HepG2 (cell line): ENCODE data around the gene QKI. TPM values are rescaled to one million over a fixed set of nuclear protein-coding genes. Genes with fewer than 3 reads are reported as not detected.

Experiments used
- ATAC-seq: fragments of 200-7000 bp; cut with Tn5 transposase; 3 replicates; pipeline ENCODE4 v1.9.1; 2020; ENCODE audit warnings: mild to moderate bottlenecking, moderate library complexity
- BruUV-seq: library from RNA; stranded (reverse); fragments of 400-500 nt; replicated peaks from 2 replicates; lab custom pipeline; 2021; lab: Mats Ljungman, UMichigan
- CTCF ChIA-PET: fragments of 300-600 bp; formaldehyde crosslinking; extraction: SDS; loops from one replicate; lab custom pipeline; 2021; ENCODE audit warnings: low total read pairs, inconsistent platforms, low intra/inter-chr PET ratio; lab: Yijun Ruan, JAX
- POLR2A ChIA-PET: fragments of 350-600 bp; sonication (Branson Sonifier 250); formaldehyde crosslinking; loops from one replicate; lab custom pipeline; 2020; ENCODE audit warnings: antibody characterized with exemption, inconsistent platforms; lab: Yijun Ruan, JAX
- DNase-seq: peaks from one replicate; pipeline ENCODE4 v3.0.0-alpha.2; 2015; ENCODE audit warnings: low spot score
- FAIRE-seq: peaks from 3 replicates; lab custom pipeline; 2011; peaks lifted over from hg19 to GRCh38; lab: Jason Lieb, UNC
- H2AFZ ChIP-seq: one replicate; pipeline ENCODE4 v1.6.1; 2011; ENCODE audit warnings: low read length, inconsistent platforms
- H3K27ac ChIP-seq: fragments of 300-600 bp; 3 replicates; pipeline ENCODE4 v1.8.0; 2011; ENCODE audit warnings: mixed run types, mild to moderate bottlenecking, mixed read lengths, low read length, inconsistent platforms; ENCODE audit not compliant: insufficient read depth; ENCODE audit errors: extremely low read length
- H3K27me3 ChIP-seq, 2 experiments: fragments of 200-600 bp in 1 of 2; 2 replicates in 1 of 2; 3 replicates in 1 of 2; pipeline versions ENCODE4 v1.6.0 to v1.8.0; 2011; ENCODE audit warnings: low read length in 2 of 2, mild to moderate bottlenecking in 2 of 2, moderate library complexity in 2 of 2, inconsistent platforms in 1 of 2; ENCODE audit not compliant: insufficient read depth in 2 of 2, control insufficient read depth in 1 of 2
- H3K36me3 ChIP-seq, 2 experiments: fragments of 200-600 bp in 1 of 2; replicated peaks in 1 of 2; 2 replicates in 1 of 2; 3 replicates in 1 of 2; pipeline versions ENCODE4 v1.5.1 to v1.8.0; 2011; ENCODE audit warnings: low read length in 2 of 2, inconsistent platforms in 1 of 2; ENCODE audit not compliant: insufficient read depth in 2 of 2, control insufficient read depth in 1 of 2
- H3K4me1 ChIP-seq: 2 replicates; pipeline ENCODE4 v1.5.1; 2012; ENCODE audit warnings: low read length, inconsistent platforms; ENCODE audit not compliant: insufficient read depth
- H3K4me2 ChIP-seq: 2 replicates; pipeline ENCODE4 v1.6.0; 2011; ENCODE audit warnings: low read depth, low read length, inconsistent platforms
- H3K4me3 ChIP-seq, 3 experiments: fragments of 200-600 bp in 1 of 3; sonication (generic), shearing (Covaris generic) in 1 of 3; replicated peaks in 1 of 3; 2 replicates each; pipeline ENCODE4 v1.5.1; 2011 to 2016; ENCODE audit warnings: low read length in 3 of 3, inconsistent platforms in 2 of 3, low read depth in 2 of 3, mild to moderate bottlenecking in 2 of 3, control low read depth in 1 of 3, mixed read lengths in 1 of 3; ENCODE audit not compliant: insufficient read depth in 1 of 3
- H3K79me2 ChIP-seq: one replicate; pipeline ENCODE4 v1.6.1; 2011; ENCODE audit warnings: low read length, inconsistent platforms; ENCODE audit not compliant: insufficient read depth
- H3K9ac ChIP-seq: 2 replicates; pipeline ENCODE4 v1.6.0; 2011; ENCODE audit warnings: mild to moderate bottlenecking, low read depth, low read length, inconsistent platforms; ENCODE audit not compliant: insufficient read depth
- H3K9me3 ChIP-seq: 2 replicates; pipeline ENCODE4 v1.5.1; 2012; ENCODE audit warnings: mild to moderate bottlenecking, low read length
- H4K20me1 ChIP-seq: 2 replicates; pipeline ENCODE4 v1.6.0; 2011; ENCODE audit warnings: inconsistent platforms, mild to moderate bottlenecking, low read length, moderate library complexity; ENCODE audit not compliant: insufficient read depth
- FOSL2 ChIP-seq: sonication (generic); formaldehyde crosslinking; IDR thresholded peaks from 2 replicates; pipeline ENCODE4 v1.4.0; 2020; ENCODE audit warnings: missing genetic modification reagents
- GATAD2A ChIP-seq: IDR thresholded peaks from 2 replicates; pipeline ENCODE4 v1.6.1; 2016
- HNRNPL ChIP-seq: fragments of 200-400 bp; formaldehyde crosslinking; IDR thresholded peaks from 2 replicates; pipeline ENCODE4 v1.6.1; 2017; ENCODE audit warnings: mild to moderate bottlenecking, low read depth, low read length
- MED1 ChIP-seq: sonication (generic); formaldehyde crosslinking; IDR thresholded peaks from 2 replicates; pipeline ENCODE4 v1.4.0; 2020; ENCODE audit warnings: missing genetic modification reagents
- MTA3 ChIP-seq: sonication (generic); formaldehyde crosslinking; IDR thresholded peaks from 2 replicates; pipeline ENCODE4 v1.4.0; 2020; ENCODE audit warnings: missing genetic modification reagents
- NFRKB ChIP-seq: fragments of 450-650 bp; IDR thresholded peaks from 2 replicates; pipeline ENCODE4 v1.6.1; 2017
- REPIN1 ChIP-seq: sonication (generic); formaldehyde crosslinking; IDR thresholded peaks from 2 replicates; pipeline ENCODE4 v1.8.0; 2022; ENCODE audit warnings: missing genetic modification reagents, low read depth, mild to moderate bottlenecking, borderline replicate concordance
- TCF7L2 ChIP-seq: IDR thresholded peaks from 2 replicates; pipeline ENCODE4 v1.6.1; 2011; ENCODE audit warnings: mild to moderate bottlenecking, low read depth, low read length, moderate library complexity
- TMF1 ChIP-seq: sonication (generic); formaldehyde crosslinking; IDR thresholded peaks from 2 replicates; pipeline ENCODE4 v1.8.1; 2022; ENCODE audit warnings: low read depth, missing genetic modification reagents
- XBP1 ChIP-seq: sonication (generic); formaldehyde crosslinking; IDR thresholded peaks from 2 replicates; pipeline ENCODE4 v1.5.0; 2020; ENCODE audit warnings: missing genetic modification reagents
- ZNF207 ChIP-seq: fragments of 450-650 bp; IDR thresholded peaks from 2 replicates; pipeline ENCODE4 v1.6.1; 2016; ENCODE audit warnings: antibody characterized with exemption, borderline replicate concordance
- ZNF30 ChIP-seq: sonication (generic); formaldehyde crosslinking; IDR thresholded peaks from 2 replicates; pipeline ENCODE4 v1.5.0; 2020; ENCODE audit warnings: mild to moderate bottlenecking, missing genetic modification reagents
- ZNF572 ChIP-seq: sonication (generic); formaldehyde crosslinking; IDR thresholded peaks from 2 replicates; pipeline ENCODE4 v1.5.1; 2020; ENCODE audit warnings: mild to moderate bottlenecking, missing genetic modification reagents
- ZSCAN30 ChIP-seq: sonication (generic); formaldehyde crosslinking; IDR thresholded peaks from 2 replicates; pipeline ENCODE4 v1.5.0; 2020; ENCODE audit warnings: mild to moderate bottlenecking, missing genetic modification reagents
- WGBS: methylation state at CpG from one replicate; pipeline ENCODE4 v1.1.6; 2017; ENCODE audit warnings: low lambda C conversion rate; 5-methylcytosine and 5-hydroxymethylcytosine counted together
- in situ Hi-C: cut with HindIII; loops from 2 replicates; pipeline ENCODE4 v1.10.0; 2017; ENCODE audit warnings: low pct_unique_long_range_greater_than_20kb; ENCODE audit not compliant: extremely low pct_ligation_motif_present
- intact Hi-C: fragments of 100-400 bp; cut with micrococcal nuclease; formaldehyde crosslinking; loops from one replicate; pipeline ENCODE4 v1.10.0; 2022; ENCODE audit not compliant: unreplicated experiment
- polyA plus RNA-seq, 8 experiments: library from polyadenylated mRNA; depleted of rRNA in 3 of 8; stranded (reverse) in 7 of 8; unstranded in 1 of 8; fragments of >200 nt; fragmentation: Illumina TruSeq in 4 of 8; extraction: Trizol in 4 of 8; gene quantifications; 2 replicates each; pipeline versions ENCODE4 v1.2.1 to v1.2.3, GENCODE V29; 2011 to 2016; ENCODE audit warnings: low read depth in 4 of 8, missing spikeins in 1 of 8, mixed read lengths in 1 of 8; ENCODE audit not compliant: insufficient read depth in 1 of 8
- total RNA-seq, 5 experiments: library from RNA; depleted of rRNA; stranded (reverse); fragments of >200 nt; fragmentation: Illumina TruSeq; extraction: Trizol; gene quantifications; 2 replicates each; pipeline ENCODE4 v1.2.3, GENCODE V29; 2016; ENCODE audit warnings: low read depth in 1 of 5
- TF ChIP-seq, protein P1 (sequence below): sonication (generic); formaldehyde crosslinking; conservative IDR thresholded peaks from 2 replicates; pipeline ENCODE4 v1.8.0; 2022; ENCODE audit warnings: mild to moderate bottlenecking, moderate library complexity, missing genetic modification reagents
- TF ChIP-seq, protein P2 (sequence below): sonication (generic); formaldehyde crosslinking; IDR thresholded peaks from 2 replicates; pipeline ENCODE4 v1.4.0; 2020; ENCODE audit warnings: missing genetic modification reagents, mild to moderate bottlenecking, borderline replicate concordance
- TF ChIP-seq, protein P3 (sequence below): sonication (generic); formaldehyde crosslinking; IDR thresholded peaks from 2 replicates; pipeline ENCODE4 v1.4.0; 2020; ENCODE audit warnings: missing genetic modification reagents
- TF ChIP-seq, protein P4 (sequence below): sonication (generic); formaldehyde crosslinking; IDR thresholded peaks from 2 replicates; pipeline ENCODE4 v1.8.0; 2022; ENCODE audit warnings: mild to moderate bottlenecking, missing genetic modification reagents, moderate library complexity
- TF ChIP-seq, protein P5 (sequence below): sonication (generic); formaldehyde crosslinking; conservative IDR thresholded peaks from 2 replicates; pipeline ENCODE4 v1.8.0; 2022; ENCODE audit warnings: low read depth, missing genetic modification reagents

The QKI gene
- total and polyA plus RNA-seq, 2 of the 13 experiments (the other 11 are each of a cell fraction or from before 2014, with no cell fraction given), result 136 to 137 TPM

DNA sequence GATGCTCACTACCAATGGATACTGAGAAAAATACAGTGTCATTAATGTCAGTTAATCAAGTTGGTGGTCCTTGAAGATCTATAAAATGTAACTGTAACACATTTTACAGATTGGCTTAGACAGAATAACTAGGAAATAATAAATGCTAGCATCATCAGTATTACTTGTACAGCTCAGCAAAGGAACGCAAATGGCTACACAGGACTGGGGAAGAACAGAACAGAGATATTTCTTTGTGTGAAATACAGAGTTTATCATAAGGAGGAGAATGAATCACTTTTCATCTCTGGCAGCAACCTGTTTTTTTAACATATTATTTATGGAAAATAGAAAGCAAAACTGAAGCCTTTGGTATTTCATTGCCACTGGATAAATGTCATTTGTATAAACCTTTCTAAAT is 8.2 kb upstream of the QKI start:
- peak overlapping the region; percentile 61 for H3K9ac ChIP-seq
- H3K4me2 ChIP-seq, result peak overlapping the region; percentile 91
- H3K79me2 ChIP-seq, result no peaks in the 10 kb centered on the region
- POLR2A ChIA-PET, result no interaction called here
- H4K20me1 ChIP-seq, result no peaks in the 10 kb centered on the region
- intact Hi-C loops, result loop anchor here (5.0 kb wide), 1 partner anchor 79 kb away; no protein-coding TSS in a partner anchor
- CTCF ChIA-PET, result no interaction called here
- WGBS, result 65% methylated on average over 1 of the region's 1 CpG
- BruUV-seq, result no TSS peak
- H3K9me3 ChIP-seq, result no peaks in the 10 kb centered on the region
- H3K36me3 ChIP-seq, result no peaks in the 10 kb centered on the region
- ATAC-seq (no peak), FAIRE-seq (no peak), DNase-seq (no peak)
- H3K4me3 ChIP-seq, result peak overlapping the region; percentile 62 to 77 (median 68)
- peak overlapping the region; percentile 34 for H3K27ac ChIP-seq
- H3K27me3 ChIP-seq, result no peaks in the 10 kb centered on the region
- H3K4me1 ChIP-seq, result peaks cover 79% of the 10 kb centered on the region
- in situ Hi-C loops, result loop anchor here (5.0 to 25.0 kb wide), 2 partner anchors 224 to 706 kb away; no protein-coding TSS in a partner anchor
- H2AFZ ChIP-seq, result peak overlapping the region; percentile 97
- TF ChIP-seq ZNF30 (CRISPR knock-in tag), result no peak
- TF ChIP-seq ZNF572 (CRISPR knock-in tag), result no peak
- no peak for TF ChIP-seq GATAD2A (CRISPR knock-in tag)
- TF ChIP-seq HNRNPL, result no peak
- TF ChIP-seq, protein P1, sequence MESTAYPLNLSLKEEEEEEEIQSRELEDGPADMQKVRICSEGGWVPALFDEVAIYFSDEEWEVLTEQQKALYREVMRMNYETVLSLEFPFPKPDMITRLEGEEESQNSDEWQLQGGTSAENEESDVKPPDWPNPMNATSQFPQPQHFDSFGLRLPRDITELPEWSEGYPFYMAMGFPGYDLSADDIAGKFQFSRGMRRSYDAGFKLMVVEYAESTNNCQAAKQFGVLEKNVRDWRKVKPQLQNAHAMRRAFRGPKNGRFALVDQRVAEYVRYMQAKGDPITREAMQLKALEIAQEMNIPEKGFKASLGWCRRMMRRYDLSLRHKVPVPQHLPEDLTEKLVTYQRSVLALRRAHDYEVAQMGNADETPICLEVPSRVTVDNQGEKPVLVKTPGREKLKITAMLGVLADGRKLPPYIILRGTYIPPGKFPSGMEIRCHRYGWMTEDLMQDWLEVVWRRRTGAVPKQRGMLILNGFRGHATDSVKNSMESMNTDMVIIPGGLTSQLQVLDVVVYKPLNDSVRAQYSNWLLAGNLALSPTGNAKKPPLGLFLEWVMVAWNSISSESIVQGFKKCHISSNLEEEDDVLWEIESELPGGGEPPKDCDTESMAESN, result no peak
- TF ChIP-seq MED1 (CRISPR knock-in tag), result no peak
- TF ChIP-seq, protein P2, sequence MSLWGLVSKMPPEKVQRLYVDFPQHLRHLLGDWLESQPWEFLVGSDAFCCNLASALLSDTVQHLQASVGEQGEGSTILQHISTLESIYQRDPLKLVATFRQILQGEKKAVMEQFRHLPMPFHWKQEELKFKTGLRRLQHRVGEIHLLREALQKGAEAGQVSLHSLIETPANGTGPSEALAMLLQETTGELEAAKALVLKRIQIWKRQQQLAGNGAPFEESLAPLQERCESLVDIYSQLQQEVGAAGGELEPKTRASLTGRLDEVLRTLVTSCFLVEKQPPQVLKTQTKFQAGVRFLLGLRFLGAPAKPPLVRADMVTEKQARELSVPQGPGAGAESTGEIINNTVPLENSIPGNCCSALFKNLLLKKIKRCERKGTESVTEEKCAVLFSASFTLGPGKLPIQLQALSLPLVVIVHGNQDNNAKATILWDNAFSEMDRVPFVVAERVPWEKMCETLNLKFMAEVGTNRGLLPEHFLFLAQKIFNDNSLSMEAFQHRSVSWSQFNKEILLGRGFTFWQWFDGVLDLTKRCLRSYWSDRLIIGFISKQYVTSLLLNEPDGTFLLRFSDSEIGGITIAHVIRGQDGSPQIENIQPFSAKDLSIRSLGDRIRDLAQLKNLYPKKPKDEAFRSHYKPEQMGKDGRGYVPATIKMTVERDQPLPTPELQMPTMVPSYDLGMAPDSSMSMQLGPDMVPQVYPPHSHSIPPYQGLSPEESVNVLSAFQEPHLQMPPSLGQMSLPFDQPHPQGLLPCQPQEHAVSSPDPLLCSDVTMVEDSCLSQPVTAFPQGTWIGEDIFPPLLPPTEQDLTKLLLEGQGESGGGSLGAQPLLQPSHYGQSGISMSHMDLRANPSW, result no peak
- TF ChIP-seq NFRKB, result no peak
- no peak for TF ChIP-seq XBP1
- TF ChIP-seq FOSL2 (CRISPR knock-in tag), result no peak
- TF ChIP-seq ZNF207, result no peak
- TF ChIP-seq, protein P3, sequence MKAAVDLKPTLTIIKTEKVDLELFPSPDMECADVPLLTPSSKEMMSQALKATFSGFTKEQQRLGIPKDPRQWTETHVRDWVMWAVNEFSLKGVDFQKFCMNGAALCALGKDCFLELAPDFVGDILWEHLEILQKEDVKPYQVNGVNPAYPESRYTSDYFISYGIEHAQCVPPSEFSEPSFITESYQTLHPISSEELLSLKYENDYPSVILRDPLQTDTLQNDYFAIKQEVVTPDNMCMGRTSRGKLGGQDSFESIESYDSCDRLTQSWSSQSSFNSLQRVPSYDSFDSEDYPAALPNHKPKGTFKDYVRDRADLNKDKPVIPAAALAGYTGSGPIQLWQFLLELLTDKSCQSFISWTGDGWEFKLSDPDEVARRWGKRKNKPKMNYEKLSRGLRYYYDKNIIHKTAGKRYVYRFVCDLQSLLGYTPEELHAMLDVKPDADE (CRISPR knock-in tag), result no peak
- no peak for TF ChIP-seq TCF7L2
- no peak for TF ChIP-seq ZSCAN30 (CRISPR knock-in tag)
- 0 out of 2 replicates have a peak, but pooled peaks have one; percentile 4 for TF ChIP-seq REPIN1 (CRISPR knock-in tag)
- TF ChIP-seq, protein P4, sequence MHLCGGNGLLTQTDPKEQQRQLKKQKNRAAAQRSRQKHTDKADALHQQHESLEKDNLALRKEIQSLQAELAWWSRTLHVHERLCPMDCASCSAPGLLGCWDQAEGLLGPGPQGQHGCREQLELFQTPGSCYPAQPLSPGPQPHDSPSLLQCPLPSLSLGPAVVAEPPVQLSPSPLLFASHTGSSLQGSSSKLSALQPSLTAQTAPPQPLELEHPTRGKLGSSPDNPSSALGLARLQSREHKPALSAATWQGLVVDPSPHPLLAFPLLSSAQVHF (CRISPR knock-in tag), result no peak
- 0 out of 2 replicates have a peak, but pooled peaks have one; percentile 13 for TF ChIP-seq TMF1 (CRISPR knock-in tag)
- TF ChIP-seq, protein P5, sequence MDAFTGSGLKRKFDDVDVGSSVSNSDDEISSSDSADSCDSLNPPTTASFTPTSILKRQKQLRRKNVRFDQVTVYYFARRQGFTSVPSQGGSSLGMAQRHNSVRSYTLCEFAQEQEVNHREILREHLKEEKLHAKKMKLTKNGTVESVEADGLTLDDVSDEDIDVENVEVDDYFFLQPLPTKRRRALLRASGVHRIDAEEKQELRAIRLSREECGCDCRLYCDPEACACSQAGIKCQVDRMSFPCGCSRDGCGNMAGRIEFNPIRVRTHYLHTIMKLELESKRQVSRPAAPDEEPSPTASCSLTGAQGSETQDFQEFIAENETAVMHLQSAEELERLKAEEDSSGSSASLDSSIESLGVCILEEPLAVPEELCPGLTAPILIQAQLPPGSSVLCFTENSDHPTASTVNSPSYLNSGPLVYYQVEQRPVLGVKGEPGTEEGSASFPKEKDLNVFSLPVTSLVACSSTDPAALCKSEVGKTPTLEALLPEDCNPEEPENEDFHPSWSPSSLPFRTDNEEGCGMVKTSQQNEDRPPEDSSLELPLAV (CRISPR knock-in tag), result no peak
- no peak for TF ChIP-seq MTA3 (CRISPR knock-in tag)
